ENCODE results near the gene AGRN. TPM values are rescaled to one million over a fixed set of nuclear protein-coding genes. Genes with fewer than 3 reads are reported as not detected.

AGRN gene
- total RNA-seq, 4 donors from 2014 or later = 10.9 to 35.7 (median 20.6) TPM

DNA sequence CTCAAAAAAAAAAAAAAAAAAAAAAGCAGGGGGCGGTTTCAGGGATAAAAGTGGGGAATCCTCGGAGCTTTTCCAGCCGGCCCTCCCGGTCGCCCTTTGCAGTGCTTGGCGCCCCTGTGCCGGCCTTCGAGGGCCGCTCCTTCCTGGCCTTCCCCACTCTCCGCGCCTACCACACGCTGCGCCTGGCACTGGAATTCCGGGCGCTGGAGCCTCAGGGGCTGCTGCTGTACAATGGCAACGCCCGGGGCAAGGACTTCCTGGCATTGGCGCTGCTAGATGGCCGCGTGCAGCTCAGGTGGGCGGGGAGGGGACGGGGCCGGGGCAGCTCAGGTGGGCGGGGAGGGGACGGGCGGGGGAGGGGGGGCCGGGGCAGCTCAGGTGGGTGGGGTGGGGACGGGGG, 28.8 kb downstream of the AGRN start:
- peaks cover 0 to 95% (median 0%) of the 10 kb centered on the region in 3 donors for H3K36me3 ChIP-seq

DNA sequence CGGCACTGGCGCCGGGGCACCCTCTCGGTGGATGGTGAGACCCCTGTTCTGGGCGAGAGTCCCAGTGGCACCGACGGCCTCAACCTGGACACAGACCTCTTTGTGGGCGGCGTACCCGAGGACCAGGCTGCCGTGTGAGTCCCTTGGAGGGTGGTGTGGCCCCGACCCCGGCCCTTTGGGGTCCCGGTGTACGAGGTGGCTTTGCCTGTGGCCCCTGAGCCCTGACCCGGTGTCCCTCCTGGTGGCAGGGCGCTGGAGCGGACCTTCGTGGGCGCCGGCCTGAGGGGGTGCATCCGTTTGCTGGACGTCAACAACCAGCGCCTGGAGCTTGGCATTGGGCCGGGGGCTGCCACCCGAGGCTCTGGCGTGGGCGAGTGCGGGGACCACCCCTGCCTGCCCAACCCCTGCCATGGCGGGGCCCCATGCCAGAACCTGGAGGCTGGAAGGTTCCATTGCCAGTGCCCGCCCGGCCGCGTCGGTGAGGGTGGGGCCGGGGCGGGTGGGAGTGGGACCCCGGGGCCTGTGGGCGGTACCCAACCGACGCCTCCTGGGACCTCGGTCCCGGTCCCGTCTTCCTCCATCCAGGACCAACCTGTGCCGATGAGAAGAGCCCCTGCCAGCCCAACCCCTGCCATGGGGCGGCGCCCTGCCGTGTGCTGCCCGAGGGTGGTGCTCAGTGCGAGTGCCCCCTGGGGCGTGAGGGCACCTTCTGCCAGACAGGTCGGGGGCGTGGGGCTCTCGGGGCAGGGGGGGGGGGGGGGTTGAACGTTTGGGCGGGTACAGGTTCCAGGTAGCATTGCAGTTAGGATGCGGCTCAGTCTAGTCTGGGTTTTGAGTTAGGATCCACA, 29.6 kb downstream of the AGRN start:
- Histone ChIP-seq H3K36me3 (peaks cover 0 to 95% (median 0%) of the 10 kb centered on the region in 3 donors), H3K4me3 (no peak overlapping the region), H3K27ac (no peak overlapping the region), H3K27me3 (no peaks in the 10 kb centered on the region), H3K9me3 (no peaks in the 10 kb centered on the region), H3K4me1 (no peaks in the 10 kb centered on the region)
- TF ChIP-seq POLR2A (IDR thresholded peaks at IDR 0.05) (no peak), EP300 (IDR thresholded peaks at IDR 0.05) (no peak)
- TF ChIP-seq, protein P1, sequence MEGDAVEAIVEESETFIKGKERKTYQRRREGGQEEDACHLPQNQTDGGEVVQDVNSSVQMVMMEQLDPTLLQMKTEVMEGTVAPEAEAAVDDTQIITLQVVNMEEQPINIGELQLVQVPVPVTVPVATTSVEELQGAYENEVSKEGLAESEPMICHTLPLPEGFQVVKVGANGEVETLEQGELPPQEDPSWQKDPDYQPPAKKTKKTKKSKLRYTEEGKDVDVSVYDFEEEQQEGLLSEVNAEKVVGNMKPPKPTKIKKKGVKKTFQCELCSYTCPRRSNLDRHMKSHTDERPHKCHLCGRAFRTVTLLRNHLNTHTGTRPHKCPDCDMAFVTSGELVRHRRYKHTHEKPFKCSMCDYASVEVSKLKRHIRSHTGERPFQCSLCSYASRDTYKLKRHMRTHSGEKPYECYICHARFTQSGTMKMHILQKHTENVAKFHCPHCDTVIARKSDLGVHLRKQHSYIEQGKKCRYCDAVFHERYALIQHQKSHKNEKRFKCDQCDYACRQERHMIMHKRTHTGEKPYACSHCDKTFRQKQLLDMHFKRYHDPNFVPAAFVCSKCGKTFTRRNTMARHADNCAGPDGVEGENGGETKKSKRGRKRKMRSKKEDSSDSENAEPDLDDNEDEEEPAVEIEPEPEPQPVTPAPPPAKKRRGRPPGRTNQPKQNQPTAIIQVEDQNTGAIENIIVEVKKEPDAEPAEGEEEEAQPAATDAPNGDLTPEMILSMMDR (IDR thresholded peaks at IDR 0.05) = no peak
- no peak for DNase-seq (ENCODE audit: low spot score in 2 of 2)
- WGBS, 2 donors = 91% methylated on average over 29 to 35 of the region's 57 CpGs

More for the DNA sequence above, 28.8 kb downstream of the AGRN start:
- Histone ChIP-seq H3K27me3 (no peaks in the 10 kb centered on the region), H3K4me3 (no peak overlapping the region), H3K4me1 (no peaks in the 10 kb centered on the region), H3K9me3 (no peaks in the 10 kb centered on the region), H3K27ac (no peak overlapping the region)
- DNase-seq (ENCODE audit: low spot score in 2 of 2) = no peak
- TF ChIP-seq POLR2A (IDR thresholded peaks at IDR 0.05) = no peak
- 90% methylated on average over 20 to 27 of the region's 28 CpGs for WGBS, 2 donors

DNA sequence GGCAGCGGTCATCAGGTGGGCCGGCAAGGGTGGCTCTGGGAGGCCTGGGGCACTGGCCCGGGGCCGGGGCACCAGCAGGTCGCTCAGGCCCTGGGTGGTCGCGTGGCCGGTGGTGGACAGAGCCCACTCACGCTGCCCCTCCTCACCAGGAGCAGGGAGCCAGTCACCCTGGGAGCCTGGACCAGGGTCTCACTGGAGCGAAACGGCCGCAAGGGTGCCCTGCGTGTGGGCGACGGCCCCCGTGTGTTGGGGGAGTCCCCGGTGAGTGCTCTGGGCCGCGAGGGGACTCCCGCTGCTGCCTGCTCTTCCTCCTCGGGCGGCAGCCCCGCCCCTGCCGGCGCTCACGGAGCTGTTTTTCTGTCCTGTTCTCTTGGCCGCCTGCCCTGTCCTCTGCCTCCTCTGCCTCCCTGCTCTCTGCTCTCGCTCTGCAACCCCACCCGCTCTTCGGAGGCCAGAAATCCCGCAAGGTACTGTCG, 30.7 kb downstream of the AGRN start:
- no peak for TF ChIP-seq POLR2A (IDR thresholded peaks at IDR 0.05)
- no peak for TF ChIP-seq EP300 (IDR thresholded peaks at IDR 0.05)
- Histone ChIP-seq H3K4me3 (no peak overlapping the region), H3K9me3 (no peaks in the 10 kb centered on the region), H3K36me3 (peaks cover 0 to 95% (median 0%) of the 10 kb centered on the region in 3 donors), H3K27me3 (no peaks in the 10 kb centered on the region), H3K4me1 (no peaks in the 10 kb centered on the region), H3K27ac (no peak overlapping the region)
- no peak for DNase-seq (ENCODE audit: low spot score in 2 of 2)
- 85 to 87% methylated on average over 28 to 31 of the region's 32 CpGs for WGBS, 2 donors

DNA sequence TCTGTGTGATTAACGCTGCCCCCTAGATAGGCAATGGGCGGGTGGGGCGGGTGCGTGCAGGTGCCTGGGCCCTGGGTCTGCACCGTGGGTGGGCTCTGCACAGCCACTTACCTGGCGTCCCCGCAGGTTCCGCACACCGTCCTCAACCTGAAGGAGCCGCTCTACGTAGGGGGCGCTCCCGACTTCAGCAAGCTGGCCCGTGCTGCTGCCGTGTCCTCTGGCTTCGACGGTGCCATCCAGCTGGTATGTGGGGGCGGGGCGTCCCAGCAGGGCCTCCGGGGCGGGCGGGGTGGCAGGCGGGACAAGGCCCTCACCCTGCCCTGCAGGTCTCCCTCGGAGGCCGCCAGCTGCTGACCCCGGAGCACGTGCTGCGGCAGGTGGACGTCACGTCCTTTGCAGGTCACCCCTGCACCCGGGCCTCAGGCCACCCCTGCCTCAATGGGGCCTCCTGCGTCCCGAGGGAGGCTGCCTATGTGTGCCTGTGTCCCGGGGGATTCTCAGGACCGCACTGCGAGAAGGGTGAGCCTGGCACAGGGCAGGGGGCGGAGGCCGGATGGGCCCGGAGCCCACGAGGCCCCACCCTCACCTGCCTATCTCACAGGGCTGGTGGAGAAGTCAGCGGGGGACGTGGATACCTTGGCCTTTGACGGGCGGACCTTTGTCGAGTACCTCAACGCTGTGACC, 31.3 kb downstream of the AGRN start:
- Histone ChIP-seq H3K9me3 (no peaks in the 10 kb centered on the region), H3K27ac (no peak overlapping the region), H3K27me3 (no peaks in the 10 kb centered on the region), H3K4me1 (no peaks in the 10 kb centered on the region), H3K4me3 (no peak overlapping the region), H3K36me3 (peaks cover 0 to 91% (median 0%) of the 10 kb centered on the region in 3 donors)
- DNase-seq (ENCODE audit: low spot score in 2 of 2) = no peak
- TF ChIP-seq EP300 (IDR thresholded peaks at IDR 0.05) (no peak), POLR2A (IDR thresholded peaks at IDR 0.05) (no peak)
- TF ChIP-seq, protein P1 (IDR thresholded peaks at IDR 0.05) = no peak
- 92 to 94% methylated on average over 15 to 42 of the region's 46 CpGs for WGBS, 2 donors

DNA sequence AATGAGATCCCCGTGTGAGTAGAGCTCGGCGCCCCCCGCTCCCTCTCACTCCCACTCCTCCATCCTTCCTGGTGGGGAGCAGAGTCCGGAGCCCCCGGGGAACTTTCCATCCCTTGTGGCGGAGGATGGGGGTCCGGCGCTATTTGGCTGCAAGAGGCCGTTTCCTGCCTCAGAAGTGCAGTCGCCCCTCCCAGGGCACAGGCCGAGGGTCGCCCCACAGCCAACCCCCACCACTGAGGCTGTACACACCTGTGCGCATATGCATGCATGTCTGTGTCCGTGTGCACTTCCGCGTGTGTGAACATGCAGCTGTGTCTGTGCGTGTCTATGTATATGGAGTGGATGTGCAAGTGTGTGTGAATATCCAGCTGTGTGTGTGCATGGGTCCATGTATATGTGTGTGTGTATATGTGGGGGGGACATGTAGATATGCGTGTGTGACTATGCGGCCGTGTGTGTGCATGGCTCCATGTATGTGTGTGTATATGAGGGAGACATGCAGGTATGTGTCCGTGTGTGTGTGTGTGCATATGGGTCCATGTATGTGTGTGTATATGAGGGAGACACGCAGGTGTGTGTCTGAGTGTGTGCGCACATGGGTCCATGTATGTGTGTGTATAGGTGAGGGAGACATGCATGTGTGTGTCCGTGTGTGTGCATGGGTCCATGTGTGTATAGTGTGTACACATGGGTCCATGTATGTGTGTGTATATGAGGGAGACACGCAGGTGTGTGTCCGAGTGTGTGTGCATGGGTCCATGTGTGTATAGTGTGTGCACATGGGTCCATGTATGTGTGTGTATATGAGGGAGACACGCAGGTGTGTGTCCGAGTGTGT, 32.3 kb downstream of the AGRN start:
- TF ChIP-seq POLR2A (IDR thresholded peaks at IDR 0.05) (no peak), EP300 (IDR thresholded peaks at IDR 0.05) (no peak)
- TF ChIP-seq, protein P1 (IDR thresholded peaks at IDR 0.05) = no peak
- no peaks in the 10 kb centered on the region for H3K4me1 ChIP-seq
- H3K9me3 ChIP-seq = no peaks in the 10 kb centered on the region
- H3K4me3 ChIP-seq = no peak overlapping the region
- 91 to 93% methylated on average over 29 of the region's 29 CpGs for WGBS, 2 donors
- H3K36me3 ChIP-seq = peaks cover 0 to 81% (median 0%) of the 10 kb centered on the region in 3 donors
- H3K27ac ChIP-seq = no peak overlapping the region
- DNase-seq (ENCODE audit: low spot score in 2 of 2) = no peak
- peaks cover 0 to 7% of the 10 kb centered on the region in 2 donors for H3K27me3 ChIP-seq
